ENCODE data around the gene C9orf72. TPM values are rescaled to one million over a fixed set of nuclear protein-coding genes. Genes with fewer than 3 reads are reported as not detected.
A peak's percentile ranks its signal among the peaks of the same experiment; 100 is the strongest.

Gene C9orf72
- polyA plus RNA-seq, 1 donor: 24.9 TPM

- no peak for DNase-seq
These were observed 33.5 kb downstream of the C9orf72 start for GRCh38 chr9:27539479-27540441.

GRCh38 chr9:27538647-27539046 is 34.6 kb downstream of the C9orf72 start:
- no peak for DNase-seq

- no peak for DNase-seq
These were observed 35.5 kb downstream of the C9orf72 start for GRCh38 chr9:27537756-27538155.

- DNase-seq: no peak
These were observed 36.2 kb downstream of the C9orf72 start for GRCh38 chr9:27537027-27537435.

- no peak for DNase-seq
These were observed 37.1 kb downstream of the C9orf72 start for GRCh38 chr9:27536168-27536567.

GRCh38 chr9:27535701-27536118 is 37.6 kb downstream of the C9orf72 start:
- DNase-seq: no peak

GRCh38 chr9:27534658-27535209 is 38.5 kb downstream of the C9orf72 start:
- DNase-seq: no peak

- no peak for DNase-seq
These were observed 39.1 kb downstream of the C9orf72 start for GRCh38 chr9:27534131-27534530.

- no peak for DNase-seq
These were observed 40.0 kb downstream of the C9orf72 start for GRCh38 chr9:27533311-27533710.

GRCh38 chr9:27532046-27532445 is 41.2 kb downstream of the C9orf72 start:
- no peak for DNase-seq

GRCh38 chr9:27530915-27531755 is 42.1 kb downstream of the C9orf72 start:
- DNase-seq: no peak

- DNase-seq: peak; percentile 81
These were observed 43.7 kb downstream of the C9orf72 start, which contains the start of gene MOB3B for GRCh38 chr9:27529316-27530278. Gene MOB3B (minus strand): TSS chr9:27529814. CDS start chr9:27455550, 74,264 bp downstream.

GRCh38 chr9:27528886-27529315 is 44.4 kb downstream of the C9orf72 start:
- peak; percentile 65 for DNase-seq

- DNase-seq: peak; percentile 70
These were observed 45.0 kb downstream of the C9orf72 start for GRCh38 chr9:27528076-27528885.

GRCh38 chr9:27527702-27528075 is 45.6 kb downstream of the C9orf72 start:
- no peak for DNase-seq

- DNase-seq: no peak
These were observed 49.0 kb downstream of the C9orf72 start, which contains the start of gene IFNK for GRCh38 chr9:27524236-27524635. Gene IFNK (plus strand): TSS chr9:27524290. CDS start chr9:27524337, 47 bp downstream.

GRCh38 chr9:27523141-27523540 is 50.1 kb downstream of the C9orf72 start:
- DNase-seq: no peak

GRCh38 chr9:27520986-27521385 is 52.3 kb downstream of the C9orf72 start:
- no peak for DNase-seq

- no peak for DNase-seq
These were observed 53.5 kb downstream of the C9orf72 start for GRCh38 chr9:27519466-27520465.
